NCI-H1930 (cell line): ENCODE measurements around the gene TMPRSS3.
"Not testable (repeated sequence)": the region's sequence is repeated elsewhere in the genome, so short reads cannot be mapped to it uniquely, and the experiment has no call there.

Source experiments
- DNase-seq, 2 experiments: peaks; one replicate each; lab custom pipeline; 2025; lab: John Stamatoyannopoulos, UW

Gene TMPRSS3

GRCh38 chr21:42427809-42428419 is 32.1 kb upstream of the TMPRSS3 start:
- DNase-seq, result no peak

GRCh38 chr21:42426876-42427480 is 31.1 kb upstream of the TMPRSS3 start:
- no peak for DNase-seq

- no peak for DNase-seq
Measured at GRCh38 chr21:42426424-42426823, 30.6 kb upstream of the TMPRSS3 start.

- no peak for DNase-seq
Measured at GRCh38 chr21:42425591-42425990, 29.7 kb upstream of the TMPRSS3 start.

GRCh38 chr21:42424914-42425541 is 29.2 kb upstream of the TMPRSS3 start:
- DNase-seq, result no peak

- no peak for DNase-seq
Measured at GRCh38 chr21:42423685-42424084, 27.8 kb upstream of the TMPRSS3 start.

GRCh38 chr21:42423197-42423675 is 27.4 kb upstream of the TMPRSS3 start:
- no peak for DNase-seq

GRCh38 chr21:42421018-42421793 is 25.4 kb upstream of the TMPRSS3 start:
- no peak for DNase-seq

- no peak for DNase-seq
Measured at GRCh38 chr21:42419845-42420244, 24.0 kb upstream of the TMPRSS3 start.

- no peak for DNase-seq
Measured at GRCh38 chr21:42418886-42419285, 23.0 kb upstream of the TMPRSS3 start.

- DNase-seq, result no peak
Measured at GRCh38 chr21:42417533-42417932, 21.7 kb upstream of the TMPRSS3 start.

- no peak for DNase-seq
Measured at GRCh38 chr21:42414928-42415769, 19.3 kb upstream of the TMPRSS3 start.

- no peak for DNase-seq
Measured at GRCh38 chr21:42414553-42414927, 18.7 kb upstream of the TMPRSS3 start.

- no peak for DNase-seq
Measured at GRCh38 chr21:42414066-42414465, 18.2 kb upstream of the TMPRSS3 start.

- no peak for DNase-seq
Measured at GRCh38 chr21:42413500-42413899, 17.6 kb upstream of the TMPRSS3 start.

- DNase-seq, result no peak
Measured at GRCh38 chr21:42413093-42413492, 17.2 kb upstream of the TMPRSS3 start.

GRCh38 chr21:42412636-42412933 is 16.7 kb upstream of the TMPRSS3 start:
- no peak for DNase-seq

GRCh38 chr21:42411891-42412635 is 16.2 kb upstream of the TMPRSS3 start:
- no peak for DNase-seq

- no peak for DNase-seq
Measured at GRCh38 chr21:42411197-42411869, 15.5 kb upstream of the TMPRSS3 start.

GRCh38 chr21:42409366-42409765 is 13.5 kb upstream of the TMPRSS3 start:
- no peak for DNase-seq

- DNase-seq, result not testable (repeated sequence)
Measured at GRCh38 chr21:42408718-42409117, 12.9 kb upstream of the TMPRSS3 start.
